IMR-90 (cell line): ENCODE measurements around the gene AZI2. TPM values are rescaled to one million over a fixed set of nuclear protein-coding genes. Genes with fewer than 3 reads are reported as not detected.

Source experiments
- ATAC-seq: fragments of 200-7000 bp; cut with Tn5 transposase; 2 replicates; pipeline ENCODE4 v1.9.1; 2020; ENCODE audit warnings: low read depth, mild to moderate bottlenecking, moderate library complexity
- BruUV-seq: library from RNA; stranded (reverse); fragments of 400-500 nt; replicated peaks from 2 replicates; lab custom pipeline; 2021; lab: Mats Ljungman, UMichigan
- CTCF ChIA-PET: fragments of 300-600 bp; formaldehyde crosslinking; extraction: SDS; loops from one replicate; lab custom pipeline; 2021; ENCODE audit warnings: antibody characterized with exemption; lab: Yijun Ruan, JAX
- POLR2A ChIA-PET: fragments of 300-600 bp; sonication (Branson Sonifier 250); formaldehyde crosslinking; loops from one replicate; lab custom pipeline; 2022; ENCODE audit warnings: antibody characterized with exemption; ENCODE audit not compliant: unreplicated experiment; lab: Charles Lee
- DNase-seq: peaks from one replicate; pipeline ENCODE4 v3.0.0; 2013
- H2AFZ ChIP-seq: replicated peaks from 2 replicates; pipeline ENCODE3; 2013; ENCODE audit warnings: low read length, mild to moderate bottlenecking; ENCODE audit not compliant: poor library complexity
- H2AK5ac ChIP-seq: 2 replicates; pipeline ENCODE4 v1.6.1; 2013; ENCODE audit warnings: low read depth, low read length, inconsistent platforms
- H2AK9ac ChIP-seq: replicated peaks from 2 replicates; pipeline ENCODE3; 2013; ENCODE audit warnings: mild to moderate bottlenecking, low read depth, low read length, moderate library complexity; ENCODE audit not compliant: poor library complexity
- H2BK120ac ChIP-seq: 2 replicates; pipeline ENCODE4 v1.6.1; 2013; ENCODE audit warnings: low read depth, low read length, inconsistent platforms
- H2BK15ac ChIP-seq: 3 replicates; pipeline ENCODE4 v1.6.1; 2013; ENCODE audit warnings: low read depth, low read length, inconsistent platforms
- H2BK20ac ChIP-seq: 2 replicates; pipeline ENCODE4 v1.6.1; 2013; ENCODE audit warnings: low read depth, mild to moderate bottlenecking, inconsistent platforms, low read length, moderate library complexity
- H2BK5ac ChIP-seq: 2 replicates; pipeline ENCODE4 v1.6.1; 2013; ENCODE audit warnings: mild to moderate bottlenecking, low read depth, low read length, inconsistent platforms; ENCODE audit not compliant: poor library complexity, severe bottlenecking
- H3K14ac ChIP-seq: replicated peaks from 2 replicates; pipeline ENCODE4 v1.6.1; 2013; ENCODE audit warnings: low read depth, low read length, inconsistent platforms
- H3K18ac ChIP-seq: 2 replicates; pipeline ENCODE4 v1.6.1; 2013; ENCODE audit warnings: low read depth, low read length, control low read depth
- H3K23ac ChIP-seq: 2 replicates; pipeline ENCODE4 v1.6.1; 2013; ENCODE audit warnings: low read depth, low read length, inconsistent platforms
- H3K27ac ChIP-seq: 2 replicates; pipeline ENCODE4 v1.5.1; 2013; ENCODE audit warnings: mild to moderate bottlenecking, control low read depth, low read length; ENCODE audit not compliant: insufficient read depth
- H3K27me3 ChIP-seq: 2 replicates; pipeline ENCODE4 v1.6.1; 2013; ENCODE audit warnings: low read length; ENCODE audit not compliant: control insufficient read depth, insufficient read depth
- H3K36me3 ChIP-seq: 2 replicates; pipeline ENCODE4 v1.6.1; 2013; ENCODE audit warnings: low read length, mixed read lengths; ENCODE audit not compliant: control insufficient read depth, insufficient read depth
- H3K4ac ChIP-seq: 2 replicates; pipeline ENCODE4 v1.6.1; 2013; ENCODE audit warnings: low read depth, low read length, inconsistent platforms
- H3K4me1 ChIP-seq: 2 replicates; pipeline ENCODE4 v1.6.1; 2013; ENCODE audit warnings: low read length, mixed read lengths; ENCODE audit not compliant: control insufficient read depth, insufficient read depth
- H3K4me2 ChIP-seq: 2 replicates; pipeline ENCODE4 v1.6.1; 2013; ENCODE audit warnings: low read depth, mild to moderate bottlenecking, control low read depth, low read length, moderate library complexity
- H3K4me3 ChIP-seq: 2 replicates; pipeline ENCODE4 v1.5.1; 2013; ENCODE audit warnings: low read depth, mild to moderate bottlenecking, control low read depth, low read length, moderate library complexity; ENCODE audit not compliant: insufficient read depth
- H3K56ac ChIP-seq: 2 replicates; pipeline ENCODE4 v1.6.1; 2013; ENCODE audit warnings: low read length, inconsistent platforms; ENCODE audit not compliant: insufficient read depth; ENCODE audit errors: extremely low read depth
- H3K79me1 ChIP-seq, 2 experiments: 2 replicates each; pipeline ENCODE4 v1.6.1; 2013; ENCODE audit warnings: low read length in 2 of 2, inconsistent platforms in 1 of 2, low read depth in 1 of 2
- H3K9ac ChIP-seq: 2 replicates; pipeline ENCODE4 v1.6.1; 2013; ENCODE audit warnings: low read depth, low read length, control low read depth
- H3K9me1 ChIP-seq: 2 replicates; pipeline ENCODE4 v1.6.1; 2013; ENCODE audit warnings: low read length, inconsistent platforms; ENCODE audit not compliant: insufficient read depth
- H3K9me3 ChIP-seq: 2 replicates; pipeline ENCODE4 v1.6.1; 2013; ENCODE audit warnings: low read length; ENCODE audit not compliant: control insufficient read depth, insufficient read depth
- H4K20me1 ChIP-seq: 2 replicates; pipeline ENCODE4 v1.6.1; 2013; ENCODE audit warnings: low read length, inconsistent platforms; ENCODE audit not compliant: insufficient read depth
- H4K5ac ChIP-seq: 2 replicates; pipeline ENCODE4 v1.6.1; 2013; ENCODE audit warnings: mild to moderate bottlenecking, low read depth, low read length, control low read depth
- H4K8ac ChIP-seq, 2 experiments: 2 replicates each; pipeline ENCODE4 v1.6.1; 2013; ENCODE audit warnings: low read depth in 2 of 2, low read length in 2 of 2, control low read depth in 1 of 2, inconsistent platforms in 1 of 2
- H4K91ac ChIP-seq: 2 replicates; pipeline ENCODE4 v1.6.1; 2013; ENCODE audit warnings: low read depth, low read length, inconsistent platforms; ENCODE audit not compliant: insufficient read depth
- CEBPB ChIP-seq: IDR thresholded peaks from 2 replicates; pipeline ENCODE4 v1.6.1; 2012; ENCODE audit warnings: low read depth, low read length, improper control_type of control experiment
- CHD1 ChIP-seq: IDR thresholded peaks from 2 replicates; pipeline ENCODE4 v1.6.1; 2012; ENCODE audit warnings: low read depth, low read length, improper control_type of control experiment
- MAFK ChIP-seq: IDR thresholded peaks from 2 replicates; pipeline ENCODE4 v1.6.1; 2012; ENCODE audit warnings: low read depth, low read length, improper control_type of control experiment
- MXI1 ChIP-seq: IDR thresholded peaks from 2 replicates; pipeline ENCODE4 v1.6.1; 2012; ENCODE audit warnings: low read depth, mild to moderate bottlenecking, low read length, moderate library complexity, borderline replicate concordance
- NFE2L2 ChIP-seq: fragments of 150-350 bp; IDR thresholded peaks from 2 replicates; pipeline ENCODE4 v1.6.1; 2016; ENCODE audit warnings: low read depth, mild to moderate bottlenecking, low read length
- POLR2A ChIP-seq: IDR thresholded peaks from 2 replicates; pipeline ENCODE4 v1.6.1; 2012; ENCODE audit warnings: mild to moderate bottlenecking, low read depth, low read length
- RFX5 ChIP-seq: IDR thresholded peaks from 2 replicates; pipeline ENCODE4 v1.8.0; 2012; ENCODE audit warnings: low read depth, mild to moderate bottlenecking, low read length, moderate library complexity
- WGBS, 2 experiments: methylation state at CpG; one replicate each; pipeline versions ENCODE4 v1.1.5 to v1.1.7; 2013; ENCODE audit warnings: missing lambda C conversion rate in 2 of 2; ENCODE audit not compliant: insufficient read length in 1 of 2; ENCODE audit errors: extremely low coverage in 2 of 2; 5-methylcytosine and 5-hydroxymethylcytosine counted together
- dilution Hi-C: fragments of 300-500 bp; cut with HindIII; formaldehyde crosslinking; loops from one replicate; pipeline ENCODE4 v1.14.3; 2018; ENCODE audit warnings: low sequenced_read_pairs; ENCODE audit not compliant: unreplicated experiment
- in situ Hi-C: fragments of 300-500 bp; cut with MboI; formaldehyde crosslinking; loops from 3 replicates; pipeline ENCODE4 v1.14.3; 2019; ENCODE audit warnings: low sequenced_read_pairs, inconsistent platforms, mixed read lengths
- intact Hi-C: fragments of 100-400 bp; cut with micrococcal nuclease; formaldehyde crosslinking; loops from 2 replicates; pipeline ENCODE4 v1.10.0; 2022
- polyA plus RNA-seq, 3 experiments: library from polyadenylated mRNA; depleted of rRNA; stranded (reverse); fragments of >200 nt; gene quantifications; 2 replicates each; pipeline ENCODE4 v1.2.3, GENCODE V29; 2012; ENCODE audit warnings: low replicate concordance in 1 of 3
- total RNA-seq: library from RNA; depleted of rRNA; stranded (reverse); fragments of >200 nt; gene quantifications from 2 replicates; pipeline ENCODE4 v1.2.3, GENCODE V29; 2012

The AZI2 gene
- total and polyA plus RNA-seq, 2 of the 4 experiments (the other 2 are of a cell fraction): 30.1 to 52.5 TPM

DNA sequence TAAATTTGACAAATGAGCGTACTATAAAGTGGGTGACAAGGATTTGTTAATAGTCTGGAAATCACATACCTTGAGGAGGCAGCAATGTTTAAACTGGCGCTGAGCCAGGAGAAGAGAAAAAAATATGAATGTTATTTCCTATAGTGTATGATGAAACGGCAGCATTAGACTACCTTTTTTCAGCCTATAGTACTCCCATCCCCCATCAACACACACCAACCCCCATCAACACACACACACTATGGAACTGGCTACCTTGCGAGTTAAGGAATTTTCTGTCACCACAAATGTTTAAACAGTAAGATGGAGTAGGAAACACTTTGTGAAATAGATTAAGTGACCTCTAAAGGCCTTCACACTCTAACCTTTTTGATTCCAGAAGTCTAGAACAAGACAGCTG is 46.9 kb downstream of the AZI2 start:
- CTCF ChIA-PET: no interaction called here
- no peak overlapping the region for H2AFZ ChIP-seq
- no peak overlapping the region for H3K4ac ChIP-seq
- no peak overlapping the region for H2BK15ac ChIP-seq
- H4K20me1 ChIP-seq: no peaks in the 10 kb centered on the region
- no peak overlapping the region for H2BK120ac ChIP-seq
- no peak overlapping the region for H4K8ac ChIP-seq
- H3K4me3 ChIP-seq: no peak overlapping the region
- H3K9ac ChIP-seq: no peak overlapping the region
- intact Hi-C loops (no loop called here), dilution Hi-C loops (no loop called here), in situ Hi-C loops (no loop called here)
- no peaks in the 10 kb centered on the region for H3K36me3 ChIP-seq
- H3K4me2 ChIP-seq: no peak overlapping the region
- H2BK20ac ChIP-seq: no peak overlapping the region
- no TSS peak for BruUV-seq
- no peak overlapping the region for H3K23ac ChIP-seq
- no peaks in the 10 kb centered on the region for H3K4me1 ChIP-seq
- POLR2A ChIA-PET: no interaction called here
- no CpG with 5 or more reads among the region's 4 CpGs for WGBS, 2 experiments
- H3K56ac ChIP-seq: no peak overlapping the region
- no peak overlapping the region for H4K5ac ChIP-seq
- ATAC-seq (no peak), DNase-seq (no peak)
- no peaks in the 10 kb centered on the region for H3K9me3 ChIP-seq
- H3K27ac ChIP-seq: no peak overlapping the region
- H2AK5ac ChIP-seq: no peak overlapping the region
- H2BK5ac ChIP-seq: no peak overlapping the region
- H3K79me1 ChIP-seq: no peaks in the 10 kb centered on the region
- no peak overlapping the region for H4K91ac ChIP-seq
- H3K14ac ChIP-seq: no peak overlapping the region
- H3K18ac ChIP-seq: no peak overlapping the region
- no peaks in the 10 kb centered on the region for H3K9me1 ChIP-seq
- no peak for TF ChIP-seq MAFK
- TF ChIP-seq CHD1: no peak
- no peak for TF ChIP-seq NFE2L2
- TF ChIP-seq POLR2A: no peak
- no peak for TF ChIP-seq MXI1
- TF ChIP-seq CEBPB: no peak
- no peak for TF ChIP-seq RFX5
- H3K27me3 ChIP-seq: no peaks in the 10 kb centered on the region
- H2AK9ac ChIP-seq: no peak overlapping the region
